HG03175 (cell line): ENCODE measurements around the gene SCAMP1.
A peak's percentile ranks its signal among the peaks of the same experiment; 100 is the strongest.
"Not testable (repeated sequence)": the region's sequence is repeated elsewhere in the genome, so short reads cannot be mapped to it uniquely, and the experiment has no call there.

Experiments used
- ATAC-seq: cut with Tn5 transposase; IDR thresholded peaks from one replicate; pipeline ENCODE4 v1.9.1; 2021; ENCODE audit warnings: mild to moderate bottlenecking, moderate library complexity; ENCODE audit not compliant: unreplicated experiment

The SCAMP1 gene

GRCh38 chr5:78359831-78360673 lies at the start of gene SCAMP1:
Gene SCAMP1 (plus strand): TSS chr5:78360617. CDS start chr5:78360672, 55 bp downstream.
- peak; percentile 81 for ATAC-seq

- no peak for ATAC-seq
Observed at GRCh38 chr5:78317515-78317914, 42.9 kb upstream of the SCAMP1 start.

GRCh38 chr5:78318337-78318736 lies 42.1 kb upstream of the SCAMP1 start:
- no peak for ATAC-seq

- no peak for ATAC-seq
Observed at GRCh38 chr5:78320401-78320800, 40.0 kb upstream of the SCAMP1 start.

- ATAC-seq: no peak
Observed at GRCh38 chr5:78323241-78323640, 37.2 kb upstream of the SCAMP1 start.

- ATAC-seq: no peak
Observed at GRCh38 chr5:78326930-78327329, 33.5 kb upstream of the SCAMP1 start.

- ATAC-seq: no peak
Observed at GRCh38 chr5:78327761-78328510, 32.5 kb upstream of the SCAMP1 start.

GRCh38 chr5:78328585-78329173 lies 31.7 kb upstream of the SCAMP1 start:
- no peak for ATAC-seq

GRCh38 chr5:78331523-78332080 lies 28.8 kb upstream of the SCAMP1 start:
- ATAC-seq: no peak

GRCh38 chr5:78334811-78335210 lies 25.6 kb upstream of the SCAMP1 start:
- no peak for ATAC-seq

- no peak for ATAC-seq
Observed at GRCh38 chr5:78335976-78336375, 24.4 kb upstream of the SCAMP1 start.

- no peak for ATAC-seq
Observed at GRCh38 chr5:78336698-78337097, 23.7 kb upstream of the SCAMP1 start.

- no peak for ATAC-seq
Observed at GRCh38 chr5:78339617-78340436, 20.6 kb upstream of the SCAMP1 start.

GRCh38 chr5:78341440-78341839 lies 19.0 kb upstream of the SCAMP1 start:
- no peak for ATAC-seq

- ATAC-seq: no peak
Observed at GRCh38 chr5:78345485-78345884, 14.9 kb upstream of the SCAMP1 start.

GRCh38 chr5:78353520-78353919 lies 6.9 kb upstream of the SCAMP1 start:
- ATAC-seq: no peak

- ATAC-seq: no peak
Observed at GRCh38 chr5:78354066-78354670, 6.2 kb upstream of the SCAMP1 start.

GRCh38 chr5:78355561-78355960 lies 4.9 kb upstream of the SCAMP1 start:
- no peak for ATAC-seq

GRCh38 chr5:78359455-78359830 lies 974 bp upstream of the SCAMP1 start:
- ATAC-seq: not testable (repeated sequence)

- ATAC-seq: no peak
Observed at GRCh38 chr5:78360674-78360923, 182 bp downstream of the SCAMP1 start.
